KG1 (cell line): ENCODE data around the gene RGSL1.

Experiments used
- DNase-seq: peaks from one replicate; lab custom pipeline; 2025; lab: John Stamatoyannopoulos, UW

The RGSL1 gene

DNA sequence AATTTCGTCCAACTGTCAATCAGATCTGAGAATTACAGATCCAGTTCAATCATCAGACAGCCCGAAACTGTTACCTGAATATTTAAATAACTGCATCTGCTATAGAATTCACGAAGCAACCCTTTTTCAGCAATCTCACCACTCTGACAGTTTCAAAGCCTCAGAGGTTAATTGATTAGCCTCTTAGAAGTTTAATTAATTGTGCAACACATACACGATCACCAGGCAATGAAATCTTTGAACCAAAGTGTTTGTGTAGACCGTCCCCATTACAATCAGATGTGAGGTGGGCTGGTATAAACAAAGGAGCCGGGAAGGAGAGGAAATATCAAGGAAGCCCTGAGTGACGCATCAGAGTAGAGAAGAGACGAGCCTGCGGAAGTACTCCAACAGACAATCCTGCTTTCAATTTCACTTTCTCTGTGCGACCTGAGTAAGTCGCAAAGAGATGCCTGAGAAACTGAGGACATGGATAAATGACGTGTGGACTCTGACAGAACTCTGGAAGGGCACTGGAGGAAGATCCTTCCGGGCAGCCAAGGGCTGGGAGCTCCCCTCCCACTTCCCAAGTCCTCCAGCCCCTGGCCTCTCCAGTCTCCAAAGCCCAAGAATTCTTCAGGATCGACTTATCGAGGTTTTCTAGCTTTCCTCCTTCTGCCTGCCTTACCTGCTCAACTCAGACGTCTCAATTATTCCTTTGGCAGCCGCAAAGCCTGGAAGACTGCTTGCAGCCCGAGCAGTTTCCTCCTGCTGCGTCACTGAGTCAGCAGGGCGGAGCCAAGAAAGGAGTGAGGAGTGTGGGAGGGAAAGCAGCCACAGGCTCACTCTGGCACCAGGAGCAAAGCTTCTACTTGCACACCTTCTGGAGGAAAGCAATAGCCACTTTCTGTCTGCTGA is 138.8 kb downstream of the RGSL1 start, which contains the start of gene RNASEL:
Gene RNASEL, minus strand, starts transcription at position 757 of the 897 bp plus-strand sequence. CDS start 2,450 bp downstream, outside the sequence.
- DNase-seq: no peak

GRCh38 chr1:182589520-182589919 is 139.6 kb downstream of the RGSL1 start:
- DNase-seq: no peak

GRCh38 chr1:182589931-182590330 is 140.0 kb downstream of the RGSL1 start:
- DNase-seq: no peak

DNA sequence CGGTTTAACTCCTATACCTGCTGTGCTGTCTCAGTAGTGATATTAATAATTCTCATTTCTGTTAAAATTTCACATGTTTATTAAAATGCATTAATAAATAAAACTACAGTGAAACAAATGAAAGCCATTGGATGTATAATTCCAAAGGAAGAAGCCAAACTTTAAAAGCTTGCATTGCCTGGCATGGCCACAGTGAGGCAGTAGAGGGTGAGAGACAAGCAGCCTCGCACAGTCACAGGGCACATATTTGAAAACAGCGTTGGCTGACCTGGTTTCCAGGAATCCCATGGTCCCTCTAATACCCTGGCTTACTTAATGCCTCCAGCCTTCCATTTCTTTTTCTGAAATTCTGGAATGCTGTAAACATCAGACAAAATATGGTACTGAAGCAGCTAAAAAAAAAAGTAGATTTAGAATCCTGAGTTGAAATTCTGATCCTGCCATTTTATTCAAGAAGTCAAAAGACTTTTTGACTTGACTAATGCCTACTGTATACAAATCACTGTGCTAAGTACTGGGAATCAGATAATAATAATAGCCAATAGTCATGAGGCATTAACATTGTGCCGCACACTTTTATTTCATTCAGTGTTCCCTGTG is 145.8 kb downstream of the RGSL1 start:
- peak; percentile 24 for DNase-seq

- DNase-seq: no peak
Observed at GRCh38 chr1:182596934-182597333, 147.0 kb downstream of the RGSL1 start.

- DNase-seq: no peak
Observed at GRCh38 chr1:182598296-182598695, 148.3 kb downstream of the RGSL1 start.

GRCh38 chr1:182599339-182599738 is 149.4 kb downstream of the RGSL1 start:
- DNase-seq: no peak

DNA sequence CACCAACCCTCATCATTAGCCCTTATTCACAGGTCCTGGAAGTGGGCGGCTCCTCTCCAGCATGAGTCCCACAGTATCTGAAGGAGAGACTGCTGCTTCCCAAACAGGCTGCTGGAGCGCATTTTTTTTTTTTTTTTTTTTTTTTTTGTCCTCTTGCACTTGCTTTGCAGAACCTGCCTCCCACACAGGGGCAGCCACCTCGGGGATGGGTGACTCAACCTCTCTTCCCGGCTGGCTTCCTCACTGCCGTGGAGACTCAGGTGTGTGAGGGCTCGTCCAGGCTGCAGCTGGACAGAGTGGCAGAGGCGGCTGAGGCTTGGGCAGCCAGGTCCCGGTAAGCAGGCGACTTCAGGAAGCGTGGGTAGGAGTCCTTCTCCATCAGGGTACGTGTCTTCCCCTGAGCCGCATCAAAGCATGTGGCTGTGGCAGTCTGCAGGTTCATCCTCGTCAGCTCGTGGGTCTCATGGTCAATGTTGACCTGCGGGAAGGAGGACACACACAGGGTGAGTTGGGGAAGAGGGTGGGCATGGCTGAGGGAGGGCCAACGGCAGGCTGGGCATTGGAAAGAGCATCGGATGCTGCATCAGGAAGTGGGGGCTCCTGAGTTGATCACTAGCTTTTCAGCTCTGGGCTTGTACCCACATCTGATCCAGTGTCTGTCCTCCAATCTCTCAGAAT is 150.2 kb downstream of the RGSL1 start:
- DNase-seq: no peak

- no peak for DNase-seq
Observed at GRCh38 chr1:182600745-182601415, 150.9 kb downstream of the RGSL1 start.

DNA sequence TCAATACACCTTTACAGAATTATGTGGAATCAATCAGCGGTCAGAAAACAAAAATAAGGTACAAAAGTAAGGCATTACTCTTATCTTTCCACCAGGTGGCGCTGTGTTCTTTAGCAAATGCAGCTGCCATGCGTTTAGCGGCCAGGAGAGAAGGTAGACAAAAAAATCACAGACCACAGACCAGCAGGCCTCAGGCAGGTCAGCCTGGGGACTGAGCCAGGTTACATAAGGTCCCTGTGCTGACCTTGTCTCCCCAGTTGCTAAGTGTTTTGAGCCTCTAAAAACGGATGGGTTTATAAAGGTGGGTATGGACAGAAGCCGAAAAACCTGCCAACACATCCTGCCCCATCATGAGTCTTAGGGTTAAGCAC is 151.5 kb downstream of the RGSL1 start:
- peak; percentile 42 for DNase-seq

DNA sequence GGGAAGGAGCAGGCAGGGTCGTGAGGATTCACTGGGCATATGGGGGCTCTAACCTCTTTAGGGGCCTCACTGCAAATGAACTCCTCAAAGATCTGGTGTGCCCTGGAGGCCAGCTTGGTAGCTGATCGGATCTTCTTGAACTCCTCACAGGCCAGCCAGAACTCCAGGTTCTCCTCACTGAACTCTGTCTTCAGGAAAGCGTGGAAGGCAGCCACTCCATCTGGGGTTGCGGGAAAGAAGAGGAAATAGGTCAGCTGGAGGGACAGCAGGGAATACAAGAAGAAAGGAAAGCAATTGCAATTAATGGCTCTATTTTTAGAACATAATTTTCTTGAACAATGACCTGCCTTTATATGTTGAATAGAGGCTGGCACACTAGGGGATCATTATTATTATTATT is 152.0 kb downstream of the RGSL1 start:
- DNase-seq: no peak

- no peak for DNase-seq
Observed at GRCh38 chr1:182602935-182603645, 153.1 kb downstream of the RGSL1 start.

- DNase-seq: no peak
Observed at GRCh38 chr1:182603646-182604174, 153.8 kb downstream of the RGSL1 start.

DNA sequence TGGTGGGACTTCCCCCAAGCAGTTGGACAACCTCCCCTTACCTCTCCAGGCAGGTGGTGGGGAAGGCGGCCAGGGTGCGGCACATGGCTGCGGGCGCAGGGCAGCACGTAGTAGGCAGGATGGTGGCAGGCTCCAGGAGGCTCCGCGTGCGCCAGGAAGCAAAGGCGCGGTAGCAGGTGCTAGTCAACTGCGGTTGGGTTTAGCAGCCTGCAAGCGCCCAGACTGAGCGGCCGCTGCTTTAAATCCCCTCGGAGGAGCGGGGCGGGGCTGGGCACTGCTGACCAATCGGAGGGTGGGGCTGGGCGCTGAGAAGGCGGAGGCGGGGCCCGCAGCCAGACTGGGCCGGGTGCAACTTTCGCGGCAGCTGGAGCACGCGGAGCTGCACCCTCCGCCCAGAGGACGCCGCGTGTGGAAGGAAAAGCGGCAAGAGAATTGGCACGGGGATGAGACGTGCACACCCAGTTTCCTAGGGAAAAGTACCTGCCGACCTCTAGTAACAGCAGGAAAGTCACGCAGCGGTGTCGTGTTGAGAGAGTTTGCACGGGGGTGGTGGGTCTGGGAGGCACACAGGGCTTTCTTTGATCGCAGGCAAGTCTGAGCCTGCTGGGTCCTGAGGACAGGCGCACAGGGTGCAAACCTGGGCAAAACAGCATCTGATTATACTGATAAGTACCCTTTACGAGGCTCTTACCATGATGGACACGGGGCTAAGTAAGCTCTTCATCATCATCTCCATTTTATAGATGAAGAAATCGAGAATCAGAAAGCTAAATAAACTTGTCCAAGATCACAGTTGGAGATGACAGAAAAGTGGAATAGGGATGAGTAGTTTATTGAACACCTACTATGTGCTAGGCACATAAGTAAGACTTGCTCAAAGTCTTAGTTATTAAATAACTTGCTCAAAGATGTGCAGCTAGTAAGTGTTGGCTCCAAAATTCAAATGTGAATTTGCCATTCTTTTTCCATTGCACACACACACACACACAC is 154.5 kb downstream of the RGSL1 start, which contains the start of gene RGS16:
Gene RGS16, minus strand, starts transcription at position 215 of the 990 bp plus-strand sequence. Its CDS starts 130 bp downstream, at position 85.
- DNase-seq: peak; percentile 80

GRCh38 chr1:182607566-182607965 is 157.6 kb downstream of the RGSL1 start:
- DNase-seq: no peak

DNA sequence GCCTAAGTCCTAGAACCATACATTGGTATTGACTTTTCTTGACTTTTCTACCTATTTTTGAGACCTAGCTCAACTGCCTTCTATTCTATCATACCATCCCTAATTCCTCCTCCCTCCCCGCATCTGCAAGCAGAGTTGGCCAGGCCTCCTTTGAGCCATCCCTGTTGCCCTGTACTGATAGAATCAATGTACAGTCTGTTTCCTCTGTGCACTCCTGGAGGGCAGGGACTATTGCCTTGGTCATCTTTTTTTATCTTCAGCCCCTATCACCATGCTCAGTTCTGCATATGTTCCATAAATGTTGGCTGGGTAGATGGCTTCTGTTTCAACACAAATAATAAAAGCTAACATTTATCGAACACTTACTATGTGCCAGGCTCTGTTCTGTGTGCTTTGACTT is 158.3 kb downstream of the RGSL1 start:
- no peak for DNase-seq

DNA sequence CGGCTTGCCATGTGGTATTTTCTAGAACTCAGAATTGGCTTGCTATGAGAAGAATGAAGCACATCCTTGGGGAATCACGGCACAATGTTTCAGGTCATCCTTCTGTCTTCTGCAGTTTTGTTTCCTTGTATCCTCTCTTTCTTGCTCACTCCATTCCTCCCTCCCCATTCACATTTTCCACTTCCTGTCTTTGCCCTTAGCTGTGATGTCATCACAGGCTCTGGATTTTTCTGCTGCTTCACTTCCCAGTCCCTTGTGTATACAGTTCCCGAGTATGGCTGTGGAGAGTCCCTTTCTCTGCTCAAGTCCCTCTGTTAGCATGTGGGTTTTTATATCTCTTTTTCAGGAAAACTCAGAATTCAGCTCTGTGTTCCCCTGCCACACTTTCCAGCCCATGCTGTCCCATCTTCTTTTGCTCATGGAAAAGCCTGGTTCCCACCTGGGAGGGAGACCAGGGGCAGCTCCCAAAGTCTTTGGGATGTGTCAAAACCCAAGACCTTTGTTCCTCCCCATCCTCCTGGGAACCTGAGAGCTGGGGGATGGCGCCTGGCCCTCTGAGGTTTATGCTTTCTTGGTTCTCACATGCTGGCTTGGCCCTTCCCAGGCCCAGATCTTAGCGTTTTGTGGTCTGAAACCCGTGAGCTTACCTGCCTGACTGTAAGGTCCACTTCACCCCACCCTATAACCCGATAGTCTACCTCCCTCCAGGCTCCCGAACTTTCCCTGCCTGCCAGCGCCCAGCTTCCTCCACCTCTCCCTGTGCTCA is 159.1 kb downstream of the RGSL1 start:
- DNase-seq: no peak
